Astrocyte (in vitro differentiated cells and primary cell): ENCODE measurements around the gene FAF1. TPM values are rescaled to one million over a fixed set of nuclear protein-coding genes. Genes with fewer than 3 reads are reported as not detected.

Experiments
- DNase-seq: peaks from one replicate; pipeline ENCODE4 v3.0.0-alpha.2; 2010; ENCODE audit warnings: low read depth
- FAIRE-seq: peaks from 2 replicates; lab custom pipeline; 2011; peaks lifted over from hg19 to GRCh38; lab: Jason Lieb, UNC
- H2AFZ ChIP-seq: 2 replicates; pipeline ENCODE4 v1.6.0; 2012; ENCODE audit warnings: low read depth, low read length, inconsistent platforms
- H3K27ac ChIP-seq: 2 replicates; pipeline ENCODE4 v1.5.1; 2011; ENCODE audit warnings: low read depth, low read length, inconsistent platforms
- H3K27me3 ChIP-seq: 2 replicates; pipeline ENCODE4 v1.6.0; 2011; ENCODE audit warnings: low read length, inconsistent platforms; ENCODE audit not compliant: insufficient read depth
- H3K36me3 ChIP-seq: 2 replicates; pipeline ENCODE4 v1.5.1; 2011; ENCODE audit warnings: low read length, inconsistent platforms; ENCODE audit not compliant: insufficient read depth
- H3K4me1 ChIP-seq: 2 replicates; pipeline ENCODE4 v1.5.1; 2011; ENCODE audit warnings: low read length, inconsistent platforms; ENCODE audit not compliant: insufficient read depth
- H3K4me2 ChIP-seq: 2 replicates; pipeline ENCODE4 v1.6.0; 2012; ENCODE audit warnings: low read length, inconsistent platforms
- H3K4me3 ChIP-seq: 2 replicates; pipeline ENCODE4 v1.5.1; 2011; ENCODE audit warnings: low read depth, mild to moderate bottlenecking, low read length, inconsistent platforms; ENCODE audit not compliant: insufficient read depth
- H3K79me2 ChIP-seq: 2 replicates; pipeline ENCODE4 v1.6.0; 2012; ENCODE audit warnings: mild to moderate bottlenecking, low read length, inconsistent platforms; ENCODE audit not compliant: insufficient read depth
- H3K9ac ChIP-seq: 2 replicates; pipeline ENCODE4 v1.6.0; 2012; ENCODE audit warnings: mild to moderate bottlenecking, low read length, inconsistent platforms
- H3K9me3 ChIP-seq: 2 replicates; pipeline ENCODE4 v1.5.1; 2012; ENCODE audit warnings: low read depth, mild to moderate bottlenecking, low read length, inconsistent platforms; ENCODE audit not compliant: insufficient read depth
- H4K20me1 ChIP-seq: 2 replicates; pipeline ENCODE4 v1.6.0; 2012; ENCODE audit warnings: low read length, inconsistent platforms; ENCODE audit not compliant: insufficient read depth
- H3K27ac Mint-ChIP-seq: one replicate; pipeline ENCODE4 v1.8.0; 2021; ENCODE audit warnings: mild to moderate bottlenecking, mixed read lengths; ENCODE audit not compliant: unreplicated experiment
- H3K27me3 Mint-ChIP-seq: one replicate; pipeline ENCODE4 v1.8.0; 2021; ENCODE audit warnings: low read depth, mixed read lengths; ENCODE audit not compliant: unreplicated experiment
- H3K36me3 Mint-ChIP-seq: one replicate; pipeline ENCODE4 v1.8.0; 2021; ENCODE audit warnings: low read depth, mixed read lengths; ENCODE audit not compliant: unreplicated experiment
- H3K4me1 Mint-ChIP-seq: one replicate; pipeline ENCODE4 v1.8.0; 2021; ENCODE audit warnings: low read depth, mixed read lengths; ENCODE audit not compliant: unreplicated experiment
- H3K4me3 Mint-ChIP-seq: one replicate; pipeline ENCODE4 v1.8.0; 2021; ENCODE audit warnings: mild to moderate bottlenecking, moderate library complexity, mixed read lengths; ENCODE audit not compliant: unreplicated experiment
- H3K9me3 Mint-ChIP-seq: one replicate; pipeline ENCODE4 v1.8.0; 2021; ENCODE audit warnings: mild to moderate bottlenecking, mixed read lengths; ENCODE audit not compliant: unreplicated experiment
- EZH2 ChIP-seq: IDR thresholded peaks from 2 replicates; pipeline ENCODE4 v1.6.1; 2012; ENCODE audit warnings: mild to moderate bottlenecking, low read length, inconsistent platforms; ENCODE audit not compliant: insufficient read depth
- total RNA-seq: library from RNA; stranded (reverse); gene quantifications from 2 replicates; pipeline ENCODE4 v1.2.1, GENCODE V29; 2021
- TF ChIP-seq, protein P1 (sequence below): IDR thresholded peaks from 2 replicates; pipeline ENCODE4 v1.5.1; 2011; ENCODE audit warnings: low read depth, mild to moderate bottlenecking, inconsistent platforms, low read length, moderate library complexity; ENCODE audit not compliant: insufficient read depth

FAF1 gene
- total RNA-seq, 1 donor from 2014 or later = 35.4 TPM

DNA sequence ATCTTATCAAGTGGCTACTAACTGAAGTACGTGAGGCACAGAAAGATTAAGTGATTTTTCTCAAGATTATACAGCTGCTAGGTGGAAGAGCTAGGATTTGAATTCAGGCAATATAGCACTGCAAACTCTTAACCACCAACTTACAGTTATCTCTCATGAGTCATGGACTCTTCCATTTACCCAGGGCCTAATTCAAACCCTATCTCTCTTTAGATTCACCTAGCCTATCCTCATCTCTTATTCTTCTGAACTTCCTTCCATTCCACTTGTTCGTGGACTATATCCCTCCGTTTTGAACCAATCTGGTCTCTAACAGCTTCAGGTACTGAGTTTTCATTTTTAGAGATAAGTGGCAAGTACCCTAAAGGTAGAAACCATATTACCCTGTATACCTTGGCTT, 444.0 kb downstream of the FAF1 start:
- H3K27ac Mint-ChIP-seq = no peak overlapping the region
- no peaks in the 10 kb centered on the region for H3K4me1 ChIP-seq
- no peak overlapping the region for H3K4me2 ChIP-seq
- no peak for DNase-seq
- H3K79me2 ChIP-seq = no peaks in the 10 kb centered on the region
- H3K9me3 ChIP-seq = no peaks in the 10 kb centered on the region
- no peaks in the 10 kb centered on the region for H3K9me3 Mint-ChIP-seq
- no peak overlapping the region for H2AFZ ChIP-seq
- no peak overlapping the region for H3K27ac ChIP-seq
- H4K20me1 ChIP-seq = no peaks in the 10 kb centered on the region
- H3K9ac ChIP-seq = no peak overlapping the region
- H3K4me3 ChIP-seq = no peak overlapping the region
- no peaks in the 10 kb centered on the region for H3K27me3 Mint-ChIP-seq
- peaks cover 9% of the 10 kb centered on the region for H3K36me3 Mint-ChIP-seq
- no peak for FAIRE-seq
- no peak overlapping the region for H3K4me3 Mint-ChIP-seq
- H3K27me3 ChIP-seq = no peaks in the 10 kb centered on the region
- no peaks in the 10 kb centered on the region for H3K36me3 ChIP-seq
- no peak for TF ChIP-seq EZH2
- TF ChIP-seq, protein P1, sequence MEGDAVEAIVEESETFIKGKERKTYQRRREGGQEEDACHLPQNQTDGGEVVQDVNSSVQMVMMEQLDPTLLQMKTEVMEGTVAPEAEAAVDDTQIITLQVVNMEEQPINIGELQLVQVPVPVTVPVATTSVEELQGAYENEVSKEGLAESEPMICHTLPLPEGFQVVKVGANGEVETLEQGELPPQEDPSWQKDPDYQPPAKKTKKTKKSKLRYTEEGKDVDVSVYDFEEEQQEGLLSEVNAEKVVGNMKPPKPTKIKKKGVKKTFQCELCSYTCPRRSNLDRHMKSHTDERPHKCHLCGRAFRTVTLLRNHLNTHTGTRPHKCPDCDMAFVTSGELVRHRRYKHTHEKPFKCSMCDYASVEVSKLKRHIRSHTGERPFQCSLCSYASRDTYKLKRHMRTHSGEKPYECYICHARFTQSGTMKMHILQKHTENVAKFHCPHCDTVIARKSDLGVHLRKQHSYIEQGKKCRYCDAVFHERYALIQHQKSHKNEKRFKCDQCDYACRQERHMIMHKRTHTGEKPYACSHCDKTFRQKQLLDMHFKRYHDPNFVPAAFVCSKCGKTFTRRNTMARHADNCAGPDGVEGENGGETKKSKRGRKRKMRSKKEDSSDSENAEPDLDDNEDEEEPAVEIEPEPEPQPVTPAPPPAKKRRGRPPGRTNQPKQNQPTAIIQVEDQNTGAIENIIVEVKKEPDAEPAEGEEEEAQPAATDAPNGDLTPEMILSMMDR = no peak
- no peaks in the 10 kb centered on the region for H3K4me1 Mint-ChIP-seq

DNA sequence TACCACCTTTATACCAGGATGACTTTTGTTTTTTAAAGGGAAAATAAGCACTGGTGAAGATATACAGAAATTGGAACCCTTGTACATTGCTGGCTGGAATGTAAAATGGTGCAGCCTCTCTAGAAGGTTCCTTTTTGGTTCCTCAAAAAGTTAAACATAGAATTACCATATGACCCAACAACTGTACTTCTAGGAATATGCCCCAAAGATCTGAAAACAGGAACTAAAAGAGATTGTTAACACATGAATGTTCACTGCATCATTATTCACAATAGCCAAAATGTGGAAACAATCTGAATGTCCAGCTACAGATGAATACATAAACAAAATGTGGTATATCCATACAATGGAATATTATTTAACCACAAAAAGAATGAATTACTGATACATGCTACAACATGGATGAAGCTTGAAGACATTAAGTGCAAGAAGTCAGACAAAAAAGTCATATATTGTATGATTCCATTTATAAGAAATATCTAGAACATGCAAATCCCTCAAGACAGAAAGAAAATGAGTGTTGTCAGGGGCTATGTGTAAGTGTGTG, 452.0 kb downstream of the FAF1 start:
- H3K4me1 ChIP-seq = no peaks in the 10 kb centered on the region
- H3K27ac Mint-ChIP-seq = no peak overlapping the region
- no peaks in the 10 kb centered on the region for H3K36me3 ChIP-seq
- no peaks in the 10 kb centered on the region for H3K27me3 ChIP-seq
- no peak overlapping the region for H3K27ac ChIP-seq
- no peaks in the 10 kb centered on the region for H3K27me3 Mint-ChIP-seq
- H3K9me3 Mint-ChIP-seq = peaks cover 5% of the 10 kb centered on the region
- H3K4me3 Mint-ChIP-seq = no peak overlapping the region
- H2AFZ ChIP-seq = no peak overlapping the region
- no peak overlapping the region for H3K4me3 ChIP-seq
- H3K4me2 ChIP-seq = no peak overlapping the region
- no peak overlapping the region for H3K9ac ChIP-seq
- no peaks in the 10 kb centered on the region for H3K4me1 Mint-ChIP-seq
- no peaks in the 10 kb centered on the region for H3K79me2 ChIP-seq
- DNase-seq (no peak), FAIRE-seq (no peak)
- H3K36me3 Mint-ChIP-seq = peaks cover 7% of the 10 kb centered on the region
- H3K9me3 ChIP-seq = no peaks in the 10 kb centered on the region
- TF ChIP-seq, protein P1 = no peak
- TF ChIP-seq EZH2 = no peak
- no peaks in the 10 kb centered on the region for H4K20me1 ChIP-seq

DNA sequence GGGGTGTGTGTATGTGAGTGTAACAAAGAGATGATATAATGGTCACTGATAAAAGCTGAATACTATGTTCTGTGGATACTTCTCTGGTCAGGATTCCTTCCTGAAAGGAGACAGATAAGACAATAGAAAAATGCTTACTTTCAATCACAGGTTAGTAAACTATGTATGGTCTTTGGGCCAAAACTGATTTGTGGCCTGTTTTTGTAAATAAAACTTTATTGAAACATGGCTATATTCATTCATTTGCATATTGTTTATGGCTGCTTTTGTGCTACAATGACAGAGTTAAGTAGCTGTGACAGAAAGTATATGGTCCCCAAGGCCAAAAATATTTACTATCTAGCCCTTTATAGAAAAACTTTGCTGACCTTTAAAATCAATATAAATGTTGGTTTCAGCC, 454.6 kb downstream of the FAF1 start:
- Histone ChIP-seq H3K36me3 (no peaks in the 10 kb centered on the region), H3K27me3 (no peaks in the 10 kb centered on the region), H3K79me2 (no peaks in the 10 kb centered on the region), H3K9me3 (no peaks in the 10 kb centered on the region), H4K20me1 (no peaks in the 10 kb centered on the region), H2AFZ (no peak overlapping the region), H3K4me3 (no peak overlapping the region), H3K9ac (no peak overlapping the region), H3K27ac (no peak overlapping the region), H3K4me1 (no peaks in the 10 kb centered on the region), H3K4me2 (no peak overlapping the region)
- Mint-ChIP-seq H3K27me3 (no peaks in the 10 kb centered on the region), H3K4me1 (no peaks in the 10 kb centered on the region), H3K4me3 (no peak overlapping the region), H3K27ac (no peak overlapping the region), H3K36me3 (peaks cover 4% of the 10 kb centered on the region), H3K9me3 (peaks cover 5% of the 10 kb centered on the region)
- FAIRE-seq (no peak), DNase-seq (no peak)
- TF ChIP-seq EZH2 = no peak
- TF ChIP-seq, protein P1 = no peak
